ENCODE results near the gene GOLGA8N.

DNA sequence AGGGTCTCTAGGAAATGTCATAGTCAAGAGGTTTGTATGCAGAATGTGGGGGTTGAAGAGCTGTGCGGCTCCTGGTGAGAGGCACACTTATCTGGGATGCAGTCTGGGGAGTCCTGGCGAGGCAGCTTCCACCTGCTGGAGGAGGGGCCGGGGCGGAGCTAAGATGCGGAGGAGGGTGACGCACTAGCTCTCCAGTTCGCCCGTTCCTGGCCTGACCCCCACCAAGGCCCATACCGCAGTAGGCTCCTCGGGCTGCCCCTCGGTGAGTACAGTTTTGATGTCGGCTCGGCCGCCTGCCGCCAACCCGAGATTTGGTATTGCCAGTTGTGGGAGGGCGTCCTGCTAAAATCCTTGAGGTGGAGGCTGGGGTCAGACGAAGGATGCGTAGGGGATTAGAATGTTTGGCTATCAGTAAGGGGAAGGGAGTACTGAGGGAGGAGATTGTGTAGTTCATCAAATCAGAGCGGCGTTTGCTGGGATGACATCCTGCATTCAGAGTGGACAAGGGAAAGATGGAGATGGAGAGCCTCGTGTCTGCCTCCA, 48.3 kb downstream of the GOLGA8N start, which contains the start of gene SCG5:
- no peak for TF ChIP-seq CTCF (conservative IDR thresholded peaks at IDR 0.05)
- TF ChIP-seq EZH2 (IDR thresholded peaks at IDR 0.05; ENCODE audit: low read depth), result no peak
